ENCODE data around the gene ZNF296. TPM values are rescaled to one million over a fixed set of nuclear protein-coding genes. Genes with fewer than 3 reads are reported as not detected.

Gene ZNF296
- total RNA-seq, 1 donor from 2014 or later: 0.20 TPM

GRCh38 chr19:45091031-45091923 is 15.0 kb upstream of the ZNF296 start:
- intact Hi-C loops (cut with micrococcal nuclease): no loop called here
- DNase-seq (peak; percentile 98), ATAC-seq (peak; percentile 94)

DNA sequence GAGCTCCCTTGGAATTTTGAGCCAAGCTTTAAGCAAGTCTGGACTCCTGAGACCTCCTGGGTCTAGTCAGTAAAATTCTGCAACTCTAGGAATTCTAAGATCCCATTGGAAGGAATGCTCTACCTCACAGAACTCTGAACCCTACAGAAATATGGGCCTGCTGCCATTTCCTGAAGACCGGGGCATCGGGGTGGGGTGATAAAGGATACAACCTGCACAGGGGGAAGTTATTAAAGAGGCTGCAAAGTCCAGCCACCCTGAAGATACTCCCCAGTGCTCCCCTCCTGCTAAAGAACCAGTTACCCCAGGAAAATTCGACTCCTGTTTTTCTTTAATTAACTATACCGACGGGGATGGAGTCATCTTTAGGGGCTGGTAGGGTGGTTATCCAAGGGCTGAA is 14.3 kb upstream of the ZNF296 start:
- DNase-seq (no peak), ATAC-seq (no peak)
- intact Hi-C loops (cut with micrococcal nuclease): no loop called here

DNA sequence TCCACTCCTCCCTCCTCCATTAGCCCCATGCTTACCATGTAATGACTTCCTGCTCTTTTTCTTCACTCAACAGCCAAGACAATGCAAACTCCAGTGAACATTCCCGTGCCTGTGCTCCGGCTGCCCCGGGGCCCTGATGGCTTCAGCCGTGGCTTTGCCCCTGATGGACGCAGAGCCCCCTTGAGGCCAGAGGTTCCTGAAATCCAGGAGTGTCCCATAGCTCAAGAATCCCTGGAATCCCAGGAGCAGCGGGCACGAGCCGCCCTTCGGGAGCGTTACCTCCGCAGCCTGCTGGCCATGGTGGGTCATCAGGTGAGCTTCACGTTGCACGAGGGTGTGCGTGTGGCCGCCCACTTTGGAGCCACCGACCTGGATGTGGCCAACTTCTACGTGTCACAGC is 13.8 kb upstream of the ZNF296 start:
- intact Hi-C loops (cut with micrococcal nuclease): no loop called here
- DNase-seq: no peak
- ATAC-seq: no peak

- intact Hi-C loops (cut with micrococcal nuclease): no loop called here
- ATAC-seq (no peak), DNase-seq (no peak)
These were observed 11.3 kb upstream of the ZNF296 start for GRCh38 chr19:45087531-45087930.

- no peak for DNase-seq
- ATAC-seq: no peak
- intact Hi-C loops (cut with micrococcal nuclease): no loop called here
These were observed 10.2 kb upstream of the ZNF296 start for GRCh38 chr19:45086480-45086879.

- DNase-seq (no peak), ATAC-seq (no peak)
- intact Hi-C loops (cut with micrococcal nuclease): no loop called here
These were observed 5.9 kb upstream of the ZNF296 start for GRCh38 chr19:45082170-45082569.

GRCh38 chr19:45079911-45080370 is 3.7 kb upstream of the ZNF296 start:
- ATAC-seq (no peak), DNase-seq (no peak)
- intact Hi-C loops (cut with micrococcal nuclease): no loop called here

DNA sequence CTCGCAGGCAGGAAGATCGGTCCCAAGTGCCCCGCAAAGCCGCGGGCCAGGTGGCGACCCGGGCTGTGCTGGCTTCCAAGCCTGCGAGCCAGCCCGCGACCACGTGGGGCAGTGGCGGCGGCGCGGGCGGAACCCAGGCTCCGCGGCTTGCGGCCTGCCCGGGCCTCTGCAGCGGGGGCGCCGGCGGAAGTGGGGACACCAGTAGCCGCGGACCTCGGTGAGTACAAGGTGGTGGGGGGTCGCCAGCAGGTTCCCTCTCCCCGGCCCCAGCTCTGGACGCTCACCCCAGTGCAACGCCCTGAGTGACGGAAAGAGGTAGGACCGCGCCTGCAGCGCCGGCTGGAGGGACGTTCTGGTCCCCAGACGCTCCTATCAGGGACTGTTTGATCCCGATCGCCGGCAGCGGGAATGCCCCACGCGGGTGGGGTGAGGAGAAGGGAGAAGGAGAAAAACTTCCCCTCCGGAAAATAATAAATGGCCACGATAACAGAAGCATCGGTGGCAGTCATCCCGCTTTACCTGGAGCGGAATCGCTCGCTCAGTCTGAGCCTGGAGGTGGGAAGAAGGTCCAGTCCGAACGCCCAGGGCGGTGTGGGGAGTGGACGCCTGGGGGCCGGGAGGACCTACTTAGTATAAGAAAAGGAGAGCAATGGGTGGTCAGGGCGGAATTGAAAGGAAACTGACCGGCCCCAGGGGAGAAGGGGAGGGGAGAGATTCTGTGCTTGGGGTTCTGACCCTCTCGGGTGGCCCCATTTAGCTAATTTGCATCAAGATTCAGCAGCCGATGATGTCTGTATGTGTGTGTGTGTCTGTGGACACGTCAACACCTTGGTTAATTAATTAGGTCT is 3.0 kb upstream of the ZNF296 start, which contains the start of gene GEMIN7:
GEMIN7 (plus strand) TSS at position 198 of the 848 bp plus-strand sequence. CDS start 10,855 bp downstream, outside the sequence.
- DNase-seq: peak; percentile 87
- intact Hi-C loops (cut with micrococcal nuclease): no loop called here
- ATAC-seq: peak; percentile 88

DNA sequence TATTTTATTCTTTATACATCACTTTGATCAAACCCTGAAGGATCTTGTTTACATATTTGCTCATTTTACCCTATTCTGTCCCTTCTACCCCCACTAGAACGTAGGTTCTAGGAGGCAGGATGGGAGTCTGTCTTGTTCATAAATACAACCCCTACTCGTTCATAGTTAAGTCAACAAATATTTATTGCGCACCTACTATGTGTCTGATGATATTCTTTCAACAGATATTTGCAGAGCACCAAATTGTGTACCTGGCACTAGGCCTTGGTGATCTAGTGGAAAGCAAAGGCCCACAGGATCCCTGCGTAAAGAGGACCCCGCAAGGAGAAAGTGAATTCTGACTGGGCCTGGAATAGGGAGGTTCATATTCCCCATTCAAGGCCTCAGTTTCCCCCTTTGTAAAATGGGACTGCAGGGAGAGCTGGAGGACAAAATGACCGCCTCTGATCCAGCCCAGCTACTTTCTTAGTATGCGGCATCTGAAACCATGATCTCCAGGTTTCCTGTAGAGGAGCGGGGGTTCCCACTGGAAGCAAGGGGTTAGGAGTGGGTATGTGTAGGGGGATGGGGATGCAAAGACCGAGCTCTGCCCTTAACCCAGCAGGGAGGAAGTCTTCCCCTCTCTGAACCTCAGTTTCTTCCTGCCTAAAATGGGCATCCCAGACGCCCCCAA is 2.2 kb upstream of the ZNF296 start:
- ATAC-seq: peak; percentile 2
- no peak for DNase-seq
- intact Hi-C loops (cut with micrococcal nuclease): no loop called here

DNA sequence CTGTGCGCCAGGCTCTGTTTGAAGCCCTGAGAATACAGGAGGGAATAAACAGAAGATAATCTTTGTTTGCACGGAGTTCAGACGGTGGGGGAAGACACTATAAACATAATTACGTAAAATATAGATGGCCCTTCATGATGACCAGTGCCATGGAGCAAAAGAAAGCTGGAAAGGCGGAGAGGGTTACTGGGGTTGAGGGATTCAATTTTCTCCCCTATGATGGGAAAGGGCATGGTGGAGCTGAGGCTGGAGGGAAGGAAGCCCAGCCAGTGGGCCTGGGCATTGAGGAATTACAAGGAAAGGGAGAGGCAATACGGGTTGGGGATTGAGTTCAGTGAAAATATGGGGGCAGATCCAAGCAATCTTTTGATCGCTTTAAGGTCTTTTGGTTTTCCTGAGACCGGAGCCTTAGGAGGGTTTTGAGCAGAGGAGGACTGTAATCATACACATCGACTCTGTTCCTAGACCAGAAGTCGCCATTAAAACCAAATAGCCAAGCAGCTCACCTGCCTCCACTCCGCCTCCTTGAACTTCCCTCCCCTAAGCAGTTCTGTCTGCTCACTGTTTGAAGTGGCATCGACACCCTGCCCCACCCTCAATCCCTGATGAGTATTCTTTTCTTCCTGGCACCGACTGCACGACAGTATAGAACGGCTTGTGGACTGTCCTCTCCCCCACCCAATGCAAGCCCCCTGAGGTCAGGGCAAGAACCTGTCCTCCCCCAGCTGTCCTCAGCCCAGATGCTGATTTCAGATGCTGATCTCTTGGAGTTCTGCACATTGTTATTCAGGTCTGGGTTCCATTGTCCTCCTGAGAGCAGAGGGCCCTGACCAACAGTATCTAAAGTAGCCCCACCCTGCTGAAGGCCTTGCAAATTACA is 813 bp upstream of the ZNF296 start:
- ATAC-seq (no peak), DNase-seq (no peak)
- intact Hi-C loops (cut with micrococcal nuclease): no loop called here

DNA sequence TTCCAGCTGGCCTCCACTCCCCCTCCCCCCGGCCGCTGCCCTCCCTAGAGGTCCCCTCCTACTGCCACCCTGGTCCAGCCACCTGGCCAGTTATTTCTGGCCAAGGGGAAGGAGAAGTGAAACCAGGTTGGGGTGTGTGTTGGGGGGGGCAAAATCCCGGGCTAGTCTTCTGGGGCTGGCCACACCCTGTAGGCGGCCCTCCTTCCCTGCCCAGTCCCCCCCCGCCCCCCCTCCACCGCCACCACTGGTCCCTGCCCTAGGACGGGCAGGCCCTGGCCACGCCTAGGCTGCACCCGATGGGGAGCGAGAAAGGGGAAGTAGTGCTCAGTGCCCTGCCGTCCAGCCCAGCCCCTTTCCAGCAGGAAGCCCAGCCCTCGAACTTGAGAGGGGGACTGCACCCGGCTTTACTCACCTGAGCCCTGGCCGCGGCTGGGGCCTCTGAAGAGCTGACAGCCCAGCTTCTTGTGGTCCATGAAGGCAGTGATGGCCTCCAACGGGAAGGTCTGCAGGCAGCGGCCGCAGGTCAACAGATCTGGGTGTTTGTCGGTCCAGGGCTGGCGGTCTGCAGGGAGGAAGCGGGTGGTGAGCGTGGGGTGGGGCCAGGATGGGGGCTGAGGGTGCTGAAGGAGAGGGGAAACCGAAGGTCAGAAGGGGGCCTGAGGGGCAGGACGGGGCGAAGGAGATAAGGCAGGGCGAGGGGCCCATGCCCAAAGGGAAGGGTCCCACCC is 813 bp downstream of the ZNF296 start:
- DNase-seq (peak; percentile 80), ATAC-seq (peak; percentile 59)
- intact Hi-C loops (cut with micrococcal nuclease): no loop called here

DNA sequence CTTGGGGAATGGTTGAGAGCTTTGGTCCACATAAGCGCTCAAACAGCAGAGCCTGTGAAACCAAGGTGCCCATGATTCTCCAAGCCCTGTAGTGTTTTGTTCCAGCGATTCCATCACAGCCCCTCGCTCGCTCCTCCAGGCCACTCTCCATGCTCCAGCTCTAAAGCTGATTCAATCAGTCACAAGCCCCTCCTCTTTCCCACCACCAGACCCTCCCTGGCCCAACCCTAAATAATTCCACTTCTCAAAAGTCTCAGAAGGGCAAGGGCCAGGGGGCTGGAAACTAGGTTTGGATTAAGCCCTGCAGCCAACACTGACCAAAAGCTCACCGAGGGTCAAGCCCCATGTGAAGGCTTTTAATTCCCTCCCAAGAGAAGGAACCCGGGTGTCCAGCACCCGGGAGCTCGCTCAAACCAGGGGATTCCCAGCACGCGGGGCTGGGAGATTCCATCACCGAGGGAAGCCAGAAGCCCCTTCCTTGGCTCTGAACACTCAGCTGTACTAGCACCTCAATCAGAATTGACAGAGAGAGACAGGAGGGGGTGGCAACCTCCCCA is 1.5 kb downstream of the ZNF296 start:
- intact Hi-C loops (cut with micrococcal nuclease): no loop called here
- DNase-seq: no peak
- ATAC-seq: no peak

DNA sequence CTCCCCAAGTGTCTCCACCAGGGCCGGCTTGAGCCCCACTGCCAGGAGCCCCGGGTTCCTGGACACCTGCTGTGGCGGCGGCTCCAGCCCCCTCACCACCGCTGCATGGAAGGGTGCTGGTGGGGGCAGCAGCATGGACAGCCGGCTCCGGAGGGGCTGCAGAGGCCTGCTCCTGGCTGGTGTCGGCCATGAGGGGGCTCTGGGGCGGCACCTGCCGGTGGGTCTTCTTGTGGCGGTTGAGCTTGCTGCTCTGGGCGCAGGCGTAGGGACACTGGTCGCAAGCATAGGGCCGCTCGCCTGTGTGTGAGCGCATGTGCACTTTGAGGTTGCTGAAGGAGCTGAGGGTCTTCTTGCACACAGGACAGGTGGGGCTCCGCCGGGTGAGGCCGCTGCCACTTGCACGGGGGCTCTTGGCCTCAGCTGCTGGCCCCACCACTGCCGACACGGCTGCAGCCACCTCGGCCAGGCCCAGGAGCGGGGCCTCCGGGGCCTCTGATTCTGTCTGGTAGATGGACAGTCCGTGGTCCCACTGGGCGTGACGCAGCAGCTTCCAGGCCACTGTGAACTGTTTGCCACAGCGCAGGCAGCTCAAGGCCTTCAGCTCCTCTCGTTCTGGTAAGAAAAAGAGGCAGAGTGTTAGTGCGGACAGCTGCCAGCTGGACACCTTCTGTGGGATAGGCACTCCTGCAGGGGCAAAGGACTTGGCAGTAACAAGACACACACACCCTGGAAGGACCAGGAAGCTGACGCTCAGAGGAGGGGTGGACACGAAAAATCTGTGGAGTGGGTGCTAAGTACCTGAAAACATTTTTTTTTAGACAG is 4.1 kb downstream of the ZNF296 start:
- ATAC-seq: no peak
- intact Hi-C loops (cut with micrococcal nuclease): no loop called here
- peak; percentile 25 for DNase-seq

DNA sequence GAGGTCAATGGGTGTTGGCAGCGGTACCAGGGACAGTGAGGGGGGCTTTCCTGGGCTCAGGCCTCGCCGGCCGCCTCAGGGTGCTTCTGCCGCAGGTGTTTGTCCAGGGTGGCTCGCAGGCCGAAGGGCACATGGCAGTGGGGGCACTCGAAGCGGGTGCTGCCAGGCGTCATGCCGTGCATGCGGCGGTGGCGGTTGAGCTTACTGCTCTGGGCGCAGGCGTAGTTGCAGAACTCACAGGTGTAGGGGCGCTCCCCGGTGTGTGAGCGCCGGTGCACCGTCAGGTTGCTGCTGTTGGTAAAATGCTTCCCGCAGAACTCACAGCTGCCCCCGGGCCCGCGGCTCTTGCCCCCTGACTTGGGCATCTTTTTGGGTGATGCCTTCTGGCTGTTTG is 4.7 kb downstream of the ZNF296 start:
- no peak for DNase-seq
- intact Hi-C loops (cut with micrococcal nuclease): no loop called here
- no peak for ATAC-seq

- intact Hi-C loops (cut with micrococcal nuclease): no loop called here
- DNase-seq (no peak), ATAC-seq (no peak)
These were observed 5.3 kb downstream of the ZNF296 start for GRCh38 chr19:45070861-45071544.

DNA sequence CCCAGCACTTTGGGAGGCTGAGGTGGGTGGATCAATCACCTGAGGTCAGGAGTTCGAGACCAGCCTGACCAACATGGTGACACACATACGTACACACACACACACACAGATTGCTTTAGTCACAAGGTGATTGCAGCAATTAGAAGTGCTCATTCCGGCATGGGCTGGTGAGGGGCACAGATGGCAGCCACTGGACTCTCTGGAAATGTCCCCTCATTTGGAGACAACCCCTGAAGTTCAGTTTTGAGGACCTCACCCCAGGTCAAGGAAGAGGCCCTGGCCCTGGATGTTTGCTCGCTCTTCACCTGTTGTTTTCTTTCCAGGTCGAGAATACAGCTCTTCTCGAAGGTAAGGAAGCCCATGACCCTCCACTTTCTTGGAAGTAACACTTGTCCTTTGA is 6.1 kb downstream of the ZNF296 start:
- DNase-seq: no peak
- intact Hi-C loops (cut with micrococcal nuclease): no loop called here

More for the DNA sequence above, 6.1 kb downstream of the ZNF296 start:
- no peak for ATAC-seq

All from left ventricle myocardium superior (tissue), 1 donor.